AG10803 (cell line): ENCODE results near the gene RFNG.

Experiments
- DNase-seq: peaks from one replicate; pipeline ENCODE4 v3.0.0; 2010; ENCODE audit warnings: low read depth
- H3K4me3 ChIP-seq: 2 replicates; pipeline ENCODE4 v1.5.1; 2011; ENCODE audit warnings: mild to moderate bottlenecking, low read length, control low read depth
- TF ChIP-seq, protein P1 (sequence below): conservative IDR thresholded peaks from 2 replicates; pipeline ENCODE4 v1.5.1; 2011; ENCODE audit warnings: mild to moderate bottlenecking, low read length, control low read depth, inconsistent platforms

The RFNG gene

GRCh38 chr17:82097184-82097918 lies 45.7 kb upstream of the RFNG start:
- DNase-seq = peak; percentile 63
- TF ChIP-seq, protein P1, sequence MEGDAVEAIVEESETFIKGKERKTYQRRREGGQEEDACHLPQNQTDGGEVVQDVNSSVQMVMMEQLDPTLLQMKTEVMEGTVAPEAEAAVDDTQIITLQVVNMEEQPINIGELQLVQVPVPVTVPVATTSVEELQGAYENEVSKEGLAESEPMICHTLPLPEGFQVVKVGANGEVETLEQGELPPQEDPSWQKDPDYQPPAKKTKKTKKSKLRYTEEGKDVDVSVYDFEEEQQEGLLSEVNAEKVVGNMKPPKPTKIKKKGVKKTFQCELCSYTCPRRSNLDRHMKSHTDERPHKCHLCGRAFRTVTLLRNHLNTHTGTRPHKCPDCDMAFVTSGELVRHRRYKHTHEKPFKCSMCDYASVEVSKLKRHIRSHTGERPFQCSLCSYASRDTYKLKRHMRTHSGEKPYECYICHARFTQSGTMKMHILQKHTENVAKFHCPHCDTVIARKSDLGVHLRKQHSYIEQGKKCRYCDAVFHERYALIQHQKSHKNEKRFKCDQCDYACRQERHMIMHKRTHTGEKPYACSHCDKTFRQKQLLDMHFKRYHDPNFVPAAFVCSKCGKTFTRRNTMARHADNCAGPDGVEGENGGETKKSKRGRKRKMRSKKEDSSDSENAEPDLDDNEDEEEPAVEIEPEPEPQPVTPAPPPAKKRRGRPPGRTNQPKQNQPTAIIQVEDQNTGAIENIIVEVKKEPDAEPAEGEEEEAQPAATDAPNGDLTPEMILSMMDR = no peak
- peak overlapping the region; percentile 72 for H3K4me3 ChIP-seq

- TF ChIP-seq, protein P1 = no peak
- H3K4me3 ChIP-seq = peak overlapping the region; percentile 72
- no peak for DNase-seq
Observed at GRCh38 chr17:82096709-82097183, 45.1 kb upstream of the RFNG start.

GRCh38 chr17:82095777-82096708 lies 44.4 kb upstream of the RFNG start:
- H3K4me3 ChIP-seq = peak overlapping the region; percentile 72
- TF ChIP-seq, protein P1 = no peak
- no peak for DNase-seq

DNA sequence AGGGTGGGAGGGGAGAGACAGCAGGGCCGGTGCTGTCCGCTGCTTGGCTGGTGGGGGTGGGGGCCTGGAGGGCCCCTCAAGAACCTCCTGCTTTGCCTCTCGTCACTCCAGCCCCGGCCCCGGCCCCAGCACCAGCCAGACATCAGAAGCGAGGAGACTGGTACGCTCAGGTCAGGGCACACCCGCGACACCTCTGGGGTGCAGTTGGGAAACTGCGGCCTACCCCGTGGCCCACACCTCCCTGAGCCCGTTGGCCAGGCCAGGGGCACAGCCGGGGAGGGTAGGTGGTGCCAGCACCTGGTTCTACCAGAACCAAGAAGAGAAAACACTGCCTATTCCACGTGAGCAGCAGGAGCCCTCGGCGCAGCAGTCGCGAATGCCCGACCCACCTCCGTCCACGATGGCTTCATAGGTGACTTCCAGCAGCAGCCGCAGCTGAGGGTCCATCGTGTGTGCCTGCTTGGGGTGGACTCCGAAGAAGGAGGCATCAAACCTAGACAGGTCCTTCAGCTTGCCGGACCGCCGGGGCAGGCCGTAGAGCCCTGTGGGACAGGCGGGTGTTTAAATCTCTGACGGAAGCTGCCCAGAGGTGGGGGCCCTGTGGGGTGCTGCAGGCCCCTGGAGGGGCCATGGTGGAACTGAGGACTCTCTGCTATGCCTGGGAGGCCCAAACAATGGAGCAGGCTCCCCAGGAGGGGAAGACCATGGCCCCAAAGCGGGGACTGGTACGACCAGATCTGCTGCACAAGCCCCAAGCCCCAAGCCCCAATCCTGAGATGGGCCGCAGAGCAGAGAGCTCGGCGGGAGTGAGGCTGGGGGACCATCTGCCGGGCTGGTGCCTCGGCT lies 43.5 kb upstream of the RFNG start:
- H3K4me3 ChIP-seq = no peak overlapping the region
- TF ChIP-seq, protein P1 = no peak
- no peak for DNase-seq

DNA sequence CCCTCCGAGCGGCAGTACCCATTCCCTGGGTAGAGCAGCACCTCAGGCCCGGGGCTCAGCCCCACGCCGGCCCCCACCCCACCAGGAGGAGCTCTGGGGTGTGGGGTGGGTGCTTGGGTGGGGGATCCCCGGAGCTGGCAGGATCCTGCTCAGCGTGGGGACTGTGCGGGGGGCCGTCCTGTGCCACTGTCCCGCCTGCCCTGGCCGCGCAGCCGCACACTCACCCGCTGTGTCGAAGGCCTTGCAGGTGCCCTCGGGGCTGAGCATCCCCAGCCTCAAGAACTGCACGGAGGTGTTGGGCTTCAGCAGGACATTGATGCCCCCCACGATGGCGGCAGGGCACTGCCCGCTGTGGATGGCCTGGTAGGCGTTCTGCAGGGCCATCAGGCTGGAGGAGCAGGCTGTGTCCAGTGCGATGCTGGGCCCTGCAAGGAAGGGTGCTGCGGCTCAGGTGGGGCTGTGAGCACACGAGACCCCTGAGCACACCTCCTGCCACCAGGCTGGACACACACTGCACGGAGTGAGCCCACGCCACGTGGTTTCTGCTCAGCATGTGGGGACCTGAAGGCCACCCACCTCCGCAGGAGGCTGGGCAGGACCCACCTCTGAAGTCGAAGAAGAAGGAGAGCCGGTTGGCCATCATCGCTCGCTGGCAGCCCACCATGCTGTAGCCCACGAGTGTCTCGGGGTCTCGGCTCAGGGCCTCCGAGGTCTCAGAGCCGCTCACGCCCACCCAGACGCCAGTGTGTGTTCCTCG lies 41.6 kb upstream of the RFNG start:
- H3K4me3 ChIP-seq = no peak overlapping the region
- TF ChIP-seq, protein P1 = no peak
- DNase-seq = no peak

DNA sequence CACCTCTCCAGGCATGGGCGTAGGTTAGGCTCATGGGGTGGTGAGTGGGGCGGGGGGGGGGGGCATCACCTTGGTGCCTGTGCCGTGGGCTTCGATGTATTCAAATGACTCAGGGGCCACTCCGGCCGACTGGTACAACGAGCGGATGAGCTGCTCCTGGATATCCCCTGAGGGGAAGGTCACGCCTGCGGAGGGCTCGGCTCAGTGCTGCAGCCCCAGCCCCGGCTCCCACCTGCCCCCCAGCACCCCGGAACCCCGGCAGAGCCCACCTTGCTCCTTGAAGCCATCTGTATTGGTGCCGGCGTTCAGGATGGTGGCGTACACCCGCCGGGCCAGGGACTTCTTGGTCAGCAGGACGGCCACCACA lies 41.0 kb upstream of the RFNG start:
- TF ChIP-seq, protein P1 = no peak

More for the DNA sequence above, 41.0 kb upstream of the RFNG start:
- DNase-seq = no peak
- H3K4me3 ChIP-seq = no peak overlapping the region
